ENCODE measurements around the gene MYOF.

MYOF gene

DNA sequence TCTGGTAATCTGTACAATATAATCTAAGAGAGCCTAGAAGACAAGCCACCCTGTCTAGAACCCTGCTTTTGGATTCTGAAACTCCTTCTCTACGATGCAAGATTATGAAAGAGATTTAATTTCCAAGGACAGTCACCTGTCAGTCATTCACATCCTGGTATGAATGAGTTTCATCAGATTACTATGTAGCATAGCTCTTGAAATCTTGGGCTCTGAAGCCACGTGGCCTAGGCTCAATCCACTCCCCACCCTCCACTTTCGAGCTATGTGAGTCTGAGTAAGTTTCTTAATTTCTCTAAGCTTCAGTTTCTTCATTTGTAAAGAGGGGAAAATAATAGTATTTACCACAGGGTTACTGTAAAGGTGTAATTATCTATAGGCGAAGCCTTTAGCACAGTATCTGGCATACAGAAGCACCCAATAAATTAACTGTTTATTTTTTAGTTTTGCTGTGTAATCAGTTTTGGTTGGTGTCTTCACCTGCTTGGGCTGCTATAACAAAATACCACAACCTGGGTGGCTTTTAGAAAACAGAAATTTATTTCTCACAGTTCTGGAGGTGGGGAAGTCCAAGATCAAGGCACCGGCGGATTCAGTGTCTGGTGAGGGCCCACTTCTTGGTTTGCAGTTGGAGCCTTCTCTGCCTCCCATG, 71.3 kb downstream of the MYOF start:
- peaks cover 6% of the 10 kb centered on the region for H3K4me1 ChIP-seq (ENCODE audit: control insufficient read depth, insufficient read depth, low read length)
- no peak overlapping the region for H3K27ac ChIP-seq (ENCODE audit: low read length)
- H3K9ac ChIP-seq (ENCODE audit: low read length in 2 of 2): no peak overlapping the region
- H3K36me3 ChIP-seq (ENCODE audit: control insufficient read depth in 2 of 2, insufficient read depth in 2 of 2, low read length in 2 of 2): peaks cover 28 to 29% of the 10 kb centered on the region in 2 donors
- no peaks in the 10 kb centered on the region for H3K9me3 ChIP-seq (ENCODE audit: control insufficient read depth in 2 of 2, low read length in 2 of 2)
- H3K4me3 ChIP-seq (ENCODE audit: low read length in 2 of 2): no peak overlapping the region
- H3K27me3 ChIP-seq (ENCODE audit: control insufficient read depth in 1 of 2, insufficient read depth in 2 of 2, low read length in 2 of 2): no peaks in the 10 kb centered on the region

DNA sequence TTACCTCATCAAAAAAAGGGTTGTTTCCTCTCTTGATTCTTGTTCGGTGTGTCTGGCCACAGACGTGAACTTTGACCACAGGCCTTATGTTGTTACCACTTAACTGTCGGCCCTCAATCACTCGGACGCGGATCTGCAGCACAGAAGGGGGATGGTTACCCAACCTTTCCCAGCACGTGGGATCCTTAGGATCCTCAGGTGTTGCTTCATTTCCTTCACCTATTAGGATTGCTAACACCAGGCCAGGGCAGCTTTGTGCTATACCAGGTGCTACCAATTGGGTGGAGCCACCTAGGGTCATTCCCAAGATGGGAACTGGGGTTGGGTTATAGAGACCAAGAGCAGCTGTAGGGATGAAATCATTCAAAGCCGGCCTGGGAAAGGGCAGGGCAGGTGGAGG, 73.4 kb downstream of the MYOF start:
- H3K4me3 ChIP-seq (ENCODE audit: low read length in 2 of 2): no peak overlapping the region
- no peak overlapping the region for H3K27ac ChIP-seq (ENCODE audit: low read length)
- peaks cover 10% of the 10 kb centered on the region for H3K4me1 ChIP-seq (ENCODE audit: control insufficient read depth, insufficient read depth, low read length)
- H3K27me3 ChIP-seq (ENCODE audit: control insufficient read depth in 1 of 2, insufficient read depth in 2 of 2, low read length in 2 of 2): no peaks in the 10 kb centered on the region
- no peaks in the 10 kb centered on the region for H3K9me3 ChIP-seq (ENCODE audit: control insufficient read depth in 2 of 2, low read length in 2 of 2)
- no peak overlapping the region for H3K9ac ChIP-seq (ENCODE audit: low read length in 2 of 2)
- peaks cover 29 to 32% of the 10 kb centered on the region in 2 donors for H3K36me3 ChIP-seq (ENCODE audit: control insufficient read depth in 2 of 2, insufficient read depth in 2 of 2, low read length in 2 of 2)

DNA sequence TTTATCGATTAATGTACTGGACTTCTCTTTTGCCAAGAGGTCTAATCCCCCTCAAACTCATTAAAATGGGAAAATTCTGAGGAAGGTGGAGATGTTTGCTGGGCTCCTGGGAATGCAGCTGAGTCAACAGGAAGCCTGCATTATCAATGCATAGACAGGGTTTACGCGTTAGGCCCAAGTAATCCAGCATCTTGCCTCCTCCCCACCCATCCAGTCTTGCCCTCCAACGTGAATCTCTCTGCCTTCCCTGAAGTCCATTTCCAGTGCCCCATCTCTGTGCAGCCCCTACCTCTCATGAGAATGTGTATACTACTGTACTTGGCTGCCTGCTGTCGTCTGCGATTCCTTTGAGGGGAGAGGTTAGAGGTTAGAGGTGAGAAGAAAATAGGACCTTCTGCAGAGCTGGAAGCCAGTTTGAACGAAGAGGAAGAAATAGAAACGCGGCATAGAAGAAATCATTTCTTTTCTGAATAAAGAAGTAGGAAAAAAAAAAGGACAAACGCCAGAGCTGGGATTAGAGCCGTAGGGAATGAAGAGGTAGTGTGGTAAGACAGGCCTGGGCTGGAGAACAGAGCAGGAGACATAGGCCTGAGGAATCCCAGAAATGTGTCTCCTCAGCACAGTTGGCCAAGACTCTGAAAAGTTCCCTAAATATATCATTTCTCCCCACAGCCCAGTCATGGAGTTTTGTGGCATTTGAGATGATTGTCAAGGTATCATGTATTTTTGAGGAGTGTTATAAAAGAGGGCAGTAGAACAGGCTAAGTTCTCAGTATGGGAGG, 75.6 kb downstream of the MYOF start:
- Histone ChIP-seq H3K9ac (ENCODE audit: low read length in 2 of 2) (no peak overlapping the region), H3K36me3 (ENCODE audit: control insufficient read depth in 2 of 2, insufficient read depth in 2 of 2, low read length in 2 of 2) (peaks cover 38% of the 10 kb centered on the region in 2 donors), H3K4me1 (ENCODE audit: control insufficient read depth, insufficient read depth, low read length) (peaks cover 15% of the 10 kb centered on the region), H3K4me3 (ENCODE audit: low read length in 2 of 2) (no peak overlapping the region), H3K27ac (ENCODE audit: low read length) (no peak overlapping the region), H3K9me3 (ENCODE audit: control insufficient read depth in 2 of 2, low read length in 2 of 2) (no peaks in the 10 kb centered on the region), H3K27me3 (ENCODE audit: control insufficient read depth in 1 of 2, insufficient read depth in 2 of 2, low read length in 2 of 2) (no peaks in the 10 kb centered on the region)

DNA sequence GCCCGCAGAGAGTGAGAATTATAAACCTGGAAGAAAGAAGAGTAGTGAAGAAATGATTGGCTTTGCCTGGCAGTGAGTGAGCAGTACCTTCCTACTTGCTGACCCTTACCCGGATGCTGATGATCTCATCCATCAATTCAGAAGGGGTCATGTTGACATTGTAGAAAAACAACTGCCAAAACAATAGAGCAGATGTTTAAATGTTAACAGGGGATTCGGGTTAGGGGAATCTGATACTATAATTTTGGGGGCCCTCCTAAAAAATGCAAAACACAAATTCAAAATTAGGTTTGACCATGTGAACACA, 78.1 kb downstream of the MYOF start:
- Histone ChIP-seq H3K9ac (ENCODE audit: low read length in 2 of 2) (no peak overlapping the region), H3K27ac (ENCODE audit: low read length) (peak overlapping the region; percentile 41), H3K4me3 (ENCODE audit: low read length in 2 of 2) (no peak overlapping the region), H3K27me3 (ENCODE audit: control insufficient read depth in 1 of 2, insufficient read depth in 2 of 2, low read length in 2 of 2) (no peaks in the 10 kb centered on the region), H3K36me3 (ENCODE audit: control insufficient read depth in 2 of 2, insufficient read depth in 2 of 2, low read length in 2 of 2) (peaks cover 32 to 49% of the 10 kb centered on the region in 2 donors), H3K4me1 (ENCODE audit: control insufficient read depth, insufficient read depth, low read length) (peaks cover 15% of the 10 kb centered on the region), H3K9me3 (ENCODE audit: control insufficient read depth in 2 of 2, low read length in 2 of 2) (no peaks in the 10 kb centered on the region)

DNA sequence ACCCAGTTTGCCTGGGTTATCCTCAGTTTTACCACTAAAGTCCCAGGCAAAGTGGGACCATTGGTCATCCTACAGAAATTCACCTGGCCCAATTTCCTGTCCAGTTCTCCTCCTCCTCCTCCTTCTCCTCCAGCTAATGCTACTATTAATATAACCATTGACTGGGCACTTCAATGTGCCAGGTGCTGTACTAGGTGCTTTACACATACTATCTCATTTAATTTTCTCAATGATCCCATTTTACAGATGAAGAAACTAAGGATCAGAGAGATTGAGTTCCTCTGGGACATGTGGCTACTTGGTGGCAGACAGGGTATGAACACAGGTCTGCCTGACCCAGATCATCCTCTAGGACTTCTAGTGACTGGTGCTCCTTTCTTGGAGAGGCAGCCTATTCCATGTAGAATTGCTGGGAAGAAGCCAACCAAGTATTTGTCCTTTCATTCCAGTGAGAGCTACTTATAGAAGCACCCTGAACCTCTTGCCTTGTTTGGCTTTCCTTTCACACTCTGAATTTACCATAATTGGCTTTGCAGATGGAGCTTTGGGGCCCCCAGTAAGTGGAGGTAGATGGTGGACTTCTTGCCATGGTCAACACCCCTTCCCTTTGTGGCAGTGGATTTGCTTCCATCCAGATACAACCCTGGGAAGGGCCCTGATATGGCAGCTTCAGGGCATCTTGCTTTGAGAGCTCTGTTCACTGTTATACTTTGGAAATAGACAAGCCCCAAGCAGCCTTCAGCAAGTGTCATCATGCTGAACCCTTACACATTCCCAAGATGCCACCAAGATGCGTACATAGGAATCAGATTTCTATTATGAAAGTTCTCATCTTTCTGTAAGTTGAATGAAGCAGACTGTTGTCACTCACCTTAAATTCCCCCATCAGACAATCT, 78.7 kb downstream of the MYOF start:
- Histone ChIP-seq H3K36me3 (ENCODE audit: control insufficient read depth in 2 of 2, insufficient read depth in 2 of 2, low read length in 2 of 2) (peaks cover 34 to 49% of the 10 kb centered on the region in 2 donors), H3K27ac (ENCODE audit: low read length) (peak overlapping the region; percentile 41), H3K9ac (ENCODE audit: low read length in 2 of 2) (no peak overlapping the region), H3K4me1 (ENCODE audit: control insufficient read depth, insufficient read depth, low read length) (peaks cover 15% of the 10 kb centered on the region), H3K4me3 (ENCODE audit: low read length in 2 of 2) (no peak overlapping the region), H3K9me3 (ENCODE audit: control insufficient read depth in 2 of 2, low read length in 2 of 2) (no peaks in the 10 kb centered on the region), H3K27me3 (ENCODE audit: control insufficient read depth in 1 of 2, insufficient read depth in 2 of 2, low read length in 2 of 2) (no peaks in the 10 kb centered on the region)

DNA sequence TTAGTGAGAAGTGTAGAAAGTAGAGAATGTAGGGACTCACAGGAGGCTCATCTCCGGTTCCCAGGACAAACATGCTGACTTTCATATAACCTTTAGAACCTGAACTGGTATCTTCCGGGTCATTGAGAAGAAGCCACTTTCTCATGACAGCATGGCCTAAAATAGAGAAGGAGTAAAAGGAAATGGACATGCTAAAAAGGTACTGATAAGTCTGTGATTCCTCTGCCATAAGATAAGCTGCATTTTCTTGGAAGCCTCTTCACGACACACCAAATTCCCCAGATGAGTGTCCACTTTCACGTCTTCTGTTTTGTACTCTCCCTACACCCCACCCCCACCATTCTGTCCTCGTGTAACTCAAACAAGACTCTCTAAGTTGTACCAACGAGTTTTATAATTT, 79.9 kb downstream of the MYOF start:
- H3K9ac ChIP-seq (ENCODE audit: low read length in 2 of 2): no peak overlapping the region
- H3K4me1 ChIP-seq (ENCODE audit: control insufficient read depth, insufficient read depth, low read length): peaks cover 19% of the 10 kb centered on the region
- no peaks in the 10 kb centered on the region for H3K9me3 ChIP-seq (ENCODE audit: control insufficient read depth in 2 of 2, low read length in 2 of 2)
- H3K36me3 ChIP-seq (ENCODE audit: control insufficient read depth in 2 of 2, insufficient read depth in 2 of 2, low read length in 2 of 2): peaks cover 42 to 51% of the 10 kb centered on the region in 2 donors
- no peaks in the 10 kb centered on the region for H3K27me3 ChIP-seq (ENCODE audit: control insufficient read depth in 1 of 2, insufficient read depth in 2 of 2, low read length in 2 of 2)
- H3K4me3 ChIP-seq (ENCODE audit: low read length in 2 of 2): no peak overlapping the region
- no peak overlapping the region for H3K27ac ChIP-seq (ENCODE audit: low read length)

DNA sequence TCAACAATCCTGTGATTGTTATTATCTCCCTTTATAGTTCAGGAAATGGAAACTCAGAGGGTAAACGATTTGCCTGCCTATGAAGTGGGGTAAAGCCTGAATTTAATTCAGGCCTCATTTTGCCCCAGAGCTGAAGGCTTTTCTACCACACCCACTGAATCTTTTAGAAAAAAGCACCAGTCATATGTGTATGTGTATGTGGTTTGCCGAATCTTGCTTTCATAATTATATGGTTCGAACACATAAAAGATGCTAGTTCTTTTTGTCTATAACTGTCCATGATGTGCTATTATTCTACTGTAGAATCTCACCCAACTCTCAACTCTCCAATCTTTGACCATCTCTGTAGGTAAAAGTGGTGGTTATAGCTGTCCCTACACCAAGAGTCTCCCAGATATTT, 83.6 kb downstream of the MYOF start:
- Histone ChIP-seq H3K36me3 (ENCODE audit: control insufficient read depth in 2 of 2, insufficient read depth in 2 of 2, low read length in 2 of 2) (peaks cover 35 to 45% of the 10 kb centered on the region in 2 donors), H3K27ac (ENCODE audit: low read length) (no peak overlapping the region), H3K27me3 (ENCODE audit: control insufficient read depth in 1 of 2, insufficient read depth in 2 of 2, low read length in 2 of 2) (no peaks in the 10 kb centered on the region), H3K4me3 (ENCODE audit: low read length in 2 of 2) (no peak overlapping the region), H3K9ac (ENCODE audit: low read length in 2 of 2) (no peak overlapping the region), H3K9me3 (ENCODE audit: control insufficient read depth in 2 of 2, low read length in 2 of 2) (no peaks in the 10 kb centered on the region), H3K4me1 (ENCODE audit: control insufficient read depth, insufficient read depth, low read length) (peaks cover 7% of the 10 kb centered on the region)

DNA sequence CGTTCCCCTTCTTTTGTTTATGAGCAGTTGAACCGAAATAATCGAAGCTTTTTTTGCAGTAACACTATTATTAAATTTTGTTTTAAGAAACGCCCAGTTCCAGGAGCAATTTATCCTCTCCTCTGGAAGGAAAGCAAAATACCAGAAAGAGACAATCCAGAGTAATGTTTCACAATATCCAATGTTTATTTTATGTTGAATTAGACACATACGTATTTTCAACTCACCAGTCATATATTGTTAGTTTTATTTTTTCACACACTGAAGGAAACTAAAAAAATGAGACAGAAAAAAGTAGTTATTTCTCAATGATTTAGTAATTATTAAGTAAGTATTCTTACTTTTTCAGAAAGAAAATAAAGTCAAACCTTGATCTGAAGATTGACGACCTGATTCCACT, 85.1 kb downstream of the MYOF start:
- H3K27ac ChIP-seq (ENCODE audit: low read length): peak overlapping the region; percentile 37
- H3K9me3 ChIP-seq (ENCODE audit: control insufficient read depth in 2 of 2, low read length in 2 of 2): no peaks in the 10 kb centered on the region
- peaks cover 32 to 37% of the 10 kb centered on the region in 2 donors for H3K36me3 ChIP-seq (ENCODE audit: control insufficient read depth in 2 of 2, insufficient read depth in 2 of 2, low read length in 2 of 2)
- H3K27me3 ChIP-seq (ENCODE audit: control insufficient read depth in 1 of 2, insufficient read depth in 2 of 2, low read length in 2 of 2): no peaks in the 10 kb centered on the region
- no peak overlapping the region for H3K9ac ChIP-seq (ENCODE audit: low read length in 2 of 2)
- H3K4me1 ChIP-seq (ENCODE audit: control insufficient read depth, insufficient read depth, low read length): peaks cover 4% of the 10 kb centered on the region
- no peak overlapping the region for H3K4me3 ChIP-seq (ENCODE audit: low read length in 2 of 2)

DNA sequence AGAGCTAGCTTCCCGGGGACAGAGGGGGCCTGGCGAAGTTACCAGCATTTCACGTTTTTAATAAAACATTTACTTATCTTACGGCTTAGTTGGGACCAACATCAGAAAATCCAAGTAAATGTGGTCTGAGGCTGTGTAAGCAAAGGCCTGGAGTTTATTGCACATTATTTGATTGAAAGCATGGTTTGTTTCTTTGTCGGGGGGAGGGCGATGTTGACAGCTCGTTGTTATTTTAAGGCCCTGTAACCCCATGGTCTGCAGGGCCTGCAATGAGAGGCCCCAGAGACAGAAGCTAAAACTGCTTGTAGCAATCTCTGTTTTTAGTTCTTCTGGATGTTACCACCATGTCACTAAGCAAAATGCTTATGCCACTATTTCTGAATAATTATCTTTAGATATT, 88.9 kb downstream of the MYOF start:
- no peak overlapping the region for H3K9ac ChIP-seq (ENCODE audit: low read length in 2 of 2)
- peaks cover 4% of the 10 kb centered on the region for H3K4me1 ChIP-seq (ENCODE audit: control insufficient read depth, insufficient read depth, low read length)
- no peaks in the 10 kb centered on the region for H3K27me3 ChIP-seq (ENCODE audit: control insufficient read depth in 1 of 2, insufficient read depth in 2 of 2, low read length in 2 of 2)
- H3K36me3 ChIP-seq (ENCODE audit: control insufficient read depth in 2 of 2, insufficient read depth in 2 of 2, low read length in 2 of 2): peaks cover 16 to 23% of the 10 kb centered on the region in 2 donors
- no peaks in the 10 kb centered on the region for H3K9me3 ChIP-seq (ENCODE audit: control insufficient read depth in 2 of 2, low read length in 2 of 2)
- H3K27ac ChIP-seq (ENCODE audit: low read length): no peak overlapping the region
- H3K4me3 ChIP-seq (ENCODE audit: low read length in 2 of 2): no peak overlapping the region

DNA sequence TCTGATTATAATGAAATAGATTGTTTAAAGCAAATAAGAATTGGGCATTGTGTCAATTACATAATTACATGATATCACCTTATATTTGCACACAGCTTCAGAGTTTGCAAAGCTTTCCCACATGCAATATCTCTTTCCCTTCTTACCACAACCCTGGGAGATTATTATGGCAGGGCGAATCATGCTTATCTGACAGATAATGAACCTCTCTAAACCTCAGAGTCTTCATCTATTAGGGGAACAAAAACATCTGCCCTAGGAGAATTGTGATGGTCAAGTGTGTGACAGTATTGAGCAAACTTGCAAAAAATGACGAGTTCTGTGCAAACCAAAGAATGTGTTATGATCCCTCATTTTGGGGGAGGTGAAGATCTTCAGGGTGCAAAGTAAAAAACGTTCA, 90.0 kb downstream of the MYOF start:
- Histone ChIP-seq H3K9me3 (ENCODE audit: control insufficient read depth in 2 of 2, low read length in 2 of 2) (no peaks in the 10 kb centered on the region), H3K9ac (ENCODE audit: low read length in 2 of 2) (no peak overlapping the region), H3K27ac (ENCODE audit: low read length) (no peak overlapping the region), H3K4me3 (ENCODE audit: low read length in 2 of 2) (no peak overlapping the region), H3K27me3 (ENCODE audit: control insufficient read depth in 1 of 2, insufficient read depth in 2 of 2, low read length in 2 of 2) (no peaks in the 10 kb centered on the region), H3K4me1 (ENCODE audit: control insufficient read depth, insufficient read depth, low read length) (peaks cover 2% of the 10 kb centered on the region), H3K36me3 (ENCODE audit: control insufficient read depth in 2 of 2, insufficient read depth in 2 of 2, low read length in 2 of 2) (peaks cover 18 to 26% of the 10 kb centered on the region in 2 donors)

All from stomach smooth muscle (tissue), 2 donors.